SKM-1 (cell line): ENCODE results near the gene FBXO45.
"Not testable (repeated sequence)": the region's sequence is repeated elsewhere in the genome, so short reads cannot be mapped to it uniquely, and the experiment has no call there.

Source experiments
- DNase-seq: peaks from one replicate; lab custom pipeline; 2025; ENCODE audit not compliant: unreplicated experiment; lab: John Stamatoyannopoulos, UW

FBXO45 gene

GRCh38 chr3:196615234-196615633 lies 46.8 kb downstream of the FBXO45 start:
- DNase-seq: not testable (repeated sequence)

- DNase-seq: peak; percentile 56
Observed at GRCh38 chr3:196617256-196617655, 48.8 kb downstream of the FBXO45 start.

DNA sequence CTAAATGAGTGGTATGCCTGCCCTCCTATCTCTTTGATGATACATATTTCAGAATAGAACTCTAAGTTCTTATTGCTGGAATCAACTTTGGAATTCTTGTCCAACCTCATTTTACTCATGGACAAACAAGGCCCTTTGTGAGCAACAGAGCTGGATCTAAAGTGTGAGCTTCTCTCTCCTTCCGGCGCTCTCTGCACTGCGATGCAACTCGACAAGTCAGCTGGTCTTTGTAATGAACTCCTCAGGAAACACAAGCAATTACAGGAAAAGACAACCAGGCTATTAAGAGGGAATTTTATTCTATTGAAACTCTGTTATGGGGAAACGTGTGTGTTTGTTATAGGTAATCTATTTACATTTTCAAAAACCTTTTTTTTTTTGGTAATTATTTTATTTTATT lies 50.8 kb downstream of the FBXO45 start:
- no peak for DNase-seq

DNA sequence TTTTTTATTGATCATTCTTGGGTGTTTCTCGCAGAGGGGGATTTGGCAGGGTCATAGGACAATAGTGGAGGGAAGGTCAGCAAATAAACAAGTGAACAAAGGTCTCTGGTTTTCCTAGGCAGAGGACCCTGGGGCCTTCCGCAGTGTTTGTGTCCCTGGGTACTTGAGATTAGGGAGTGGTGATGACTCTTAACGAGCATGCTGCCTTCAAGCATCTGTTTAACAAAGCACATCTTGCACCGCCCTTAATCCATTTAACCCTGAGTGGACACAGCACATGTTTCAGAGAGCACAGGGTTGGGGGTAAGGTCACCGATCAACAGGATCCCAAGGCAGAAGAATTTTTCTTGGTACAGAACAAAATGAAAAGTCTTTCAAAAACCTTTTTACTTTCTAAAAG lies 51.2 kb downstream of the FBXO45 start:
- not testable (repeated sequence) for DNase-seq

DNA sequence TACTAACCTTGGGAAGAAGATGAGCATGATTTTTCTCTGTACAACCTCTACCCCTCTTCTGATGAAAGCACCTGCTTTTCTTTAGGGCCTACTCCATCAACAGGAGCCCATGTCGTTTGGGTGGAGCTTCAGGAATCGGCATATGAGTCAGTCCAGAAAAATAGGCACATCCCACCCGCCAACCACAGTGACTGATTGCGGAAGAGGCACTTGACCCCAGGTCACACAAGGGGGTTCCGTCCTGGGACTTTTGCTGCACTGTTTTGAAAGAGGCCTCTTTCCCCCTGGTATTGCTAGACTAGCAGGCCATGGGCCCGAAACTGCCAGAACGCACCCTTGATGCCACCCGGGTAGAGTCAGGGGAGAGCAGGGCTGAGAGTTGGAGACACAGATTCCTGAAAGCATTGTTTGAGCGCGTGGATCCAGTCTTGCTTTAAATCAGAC lies 51.7 kb downstream of the FBXO45 start:
- DNase-seq: peak; percentile 79

DNA sequence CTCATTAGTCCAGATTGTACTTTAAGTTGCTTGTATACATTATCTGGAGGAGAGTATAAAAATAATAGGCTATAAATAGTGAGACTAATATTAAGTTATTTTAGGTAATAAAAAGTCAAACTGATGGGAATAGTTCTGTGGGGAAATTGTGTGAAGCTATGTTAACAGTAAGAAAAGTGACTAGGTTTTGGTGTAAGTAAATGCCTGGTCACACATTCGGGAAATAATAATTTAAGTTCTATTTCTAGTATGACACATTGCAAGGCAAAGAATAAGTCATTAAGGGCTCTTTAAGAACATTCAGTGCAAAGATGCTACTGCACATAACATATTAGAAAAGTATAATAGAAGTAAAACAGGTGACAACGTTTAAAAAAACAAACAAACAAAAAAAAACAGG lies 52.2 kb downstream of the FBXO45 start:
- DNase-seq: no peak

- DNase-seq: no peak
Observed at GRCh38 chr3:196621611-196622010, 53.2 kb downstream of the FBXO45 start.

GRCh38 chr3:196624067-196624790 lies 55.8 kb downstream of the FBXO45 start:
- peak; percentile 76 for DNase-seq

- DNase-seq: peak; percentile 88
Observed at GRCh38 chr3:196624907-196625306, 56.4 kb downstream of the FBXO45 start.

GRCh38 chr3:196625331-196625730 lies 56.9 kb downstream of the FBXO45 start:
- no peak for DNase-seq

DNA sequence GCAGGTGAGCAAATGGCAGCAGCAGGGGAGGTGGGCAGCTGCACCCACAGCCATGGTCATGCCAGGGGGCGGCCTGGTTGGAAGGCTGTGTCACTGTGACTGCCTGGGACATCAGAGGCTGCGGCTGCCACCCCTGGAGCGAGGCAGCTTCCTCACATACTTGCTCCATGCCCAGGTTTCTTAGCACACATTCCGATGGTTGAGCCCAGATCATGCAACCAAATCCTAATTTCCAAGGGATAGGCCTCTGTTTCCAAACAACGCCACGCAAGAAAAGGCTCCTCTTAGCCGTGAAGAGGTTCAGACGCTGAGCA lies 59.4 kb downstream of the FBXO45 start:
- no peak for DNase-seq

DNA sequence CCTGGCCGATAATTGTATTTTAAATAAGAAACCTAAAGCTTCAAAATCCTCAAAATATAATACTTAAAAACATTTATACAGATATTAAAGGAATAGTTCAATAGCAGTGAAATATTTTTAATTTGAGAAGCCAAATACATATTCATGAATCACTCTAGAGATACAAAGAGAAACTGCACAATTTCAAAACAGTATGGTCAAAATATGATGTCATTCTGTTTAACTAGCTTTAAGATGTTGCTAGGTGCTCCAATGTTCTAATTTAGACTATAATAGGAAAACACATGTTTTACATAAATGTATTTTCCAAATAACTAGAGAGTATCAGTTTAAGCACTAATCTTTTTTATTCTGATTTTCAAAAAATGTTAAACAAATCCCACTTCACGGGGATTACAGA lies 60.8 kb downstream of the FBXO45 start:
- DNase-seq: no peak

DNA sequence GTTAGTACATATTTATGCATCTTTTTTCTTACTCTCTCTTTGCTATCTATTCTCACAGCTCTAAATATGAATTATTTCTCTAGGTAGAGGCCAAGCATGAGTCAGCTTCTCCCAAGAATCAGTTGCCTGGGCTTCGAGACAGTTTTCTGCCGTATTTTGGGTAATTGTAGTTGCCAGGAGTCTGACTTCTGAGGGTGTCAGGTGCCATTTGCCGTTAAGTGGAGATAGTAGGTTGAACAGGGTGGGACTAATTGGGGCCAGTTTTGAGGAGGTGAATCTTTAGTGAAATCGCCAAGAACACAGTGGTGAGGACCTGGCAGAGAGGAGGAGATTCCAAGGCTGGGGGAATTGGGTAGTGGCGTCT lies 63.2 kb downstream of the FBXO45 start:
- no peak for DNase-seq

- DNase-seq: peak; percentile 100
Observed at GRCh38 chr3:196632046-196632751, 63.7 kb downstream of the FBXO45 start.

GRCh38 chr3:196633555-196634151 lies 65.2 kb downstream of the FBXO45 start:
- DNase-seq: no peak

DNA sequence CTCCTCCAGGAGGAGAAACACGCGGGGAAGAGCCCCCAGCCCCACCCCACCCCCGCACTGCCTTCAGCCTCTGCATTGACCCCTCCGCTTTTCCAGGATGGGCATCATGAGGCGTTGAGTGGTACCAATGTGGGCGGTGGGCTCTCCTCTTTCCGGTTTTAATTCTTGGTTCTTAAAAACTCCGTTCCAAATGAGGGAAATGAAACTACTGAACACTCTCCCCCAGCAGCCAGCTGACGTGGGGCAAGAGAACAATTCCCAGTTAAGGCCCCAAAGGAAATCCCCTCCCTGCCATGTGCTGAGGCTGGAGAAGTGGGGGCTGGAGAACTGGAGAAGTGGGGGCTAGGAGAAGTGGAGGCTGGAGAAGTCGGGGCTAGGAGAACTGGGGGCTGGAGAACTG lies 65.8 kb downstream of the FBXO45 start:
- no peak for DNase-seq

DNA sequence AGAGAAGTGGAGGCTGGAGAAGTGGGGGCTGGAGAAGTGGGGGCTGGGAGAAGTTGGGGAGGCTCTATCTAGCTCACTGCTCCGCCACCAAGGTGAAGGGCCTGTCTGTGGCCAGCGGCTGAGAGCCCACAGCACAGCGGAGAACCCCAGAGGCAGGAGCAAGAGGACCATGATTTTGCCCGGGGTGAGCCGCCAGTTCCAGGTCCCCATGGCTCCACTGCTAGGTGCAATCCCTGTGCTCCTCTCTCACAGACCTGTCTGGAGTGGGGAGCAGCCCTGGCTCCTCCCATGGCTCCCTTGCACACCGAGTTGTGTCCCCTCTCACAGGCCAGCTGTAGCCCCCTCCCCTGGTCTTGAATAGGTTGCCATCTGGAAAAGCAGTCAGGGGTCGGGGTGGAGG lies 66.4 kb downstream of the FBXO45 start:
- DNase-seq: no peak

- no peak for DNase-seq
Observed at GRCh38 chr3:196636369-196637349, 68.2 kb downstream of the FBXO45 start.

- DNase-seq: not testable (repeated sequence)
Observed at GRCh38 chr3:196637941-196638340, 69.5 kb downstream of the FBXO45 start.
